IPS-20b (cell line): ENCODE measurements around the gene MITF.

ENCODE experiments used
- H3K27ac ChIP-seq: one replicate; pipeline ENCODE4 v1.5.1; 2013; ENCODE audit warnings: low read length
- H3K27me3 ChIP-seq: 2 replicates; pipeline ENCODE4 v1.6.1; 2013; ENCODE audit warnings: mild to moderate bottlenecking, low read length, inconsistent platforms; ENCODE audit not compliant: insufficient read depth
- H3K36me3 ChIP-seq: 2 replicates; pipeline ENCODE4 v1.6.1; 2013; ENCODE audit warnings: low read depth, mild to moderate bottlenecking, inconsistent platforms, low read length, moderate library complexity; ENCODE audit not compliant: insufficient read depth
- H3K4me1 ChIP-seq: 2 replicates; pipeline ENCODE4 v1.6.1; 2013; ENCODE audit warnings: mild to moderate bottlenecking, control low read depth, inconsistent platforms, low read length, moderate library complexity; ENCODE audit not compliant: insufficient read depth
- H3K4me3 ChIP-seq: 2 replicates; pipeline ENCODE4 v1.5.1; 2013; ENCODE audit warnings: mild to moderate bottlenecking, low read length, inconsistent platforms
- H3K9ac ChIP-seq: 2 replicates; pipeline ENCODE4 v1.6.1; 2013; ENCODE audit warnings: low read depth, mild to moderate bottlenecking, inconsistent platforms, low read length, moderate library complexity
- H3K9me3 ChIP-seq: 2 replicates; pipeline ENCODE4 v1.6.1; 2013; ENCODE audit warnings: mild to moderate bottlenecking, low read depth, low read length, inconsistent platforms; ENCODE audit not compliant: insufficient read depth

Gene MITF

GRCh38 chr3:69850849-69851248 is 111.6 kb downstream of the MITF start:
- no peak overlapping the region for H3K27ac ChIP-seq
- no peak overlapping the region for H3K4me3 ChIP-seq
- H3K9me3 ChIP-seq = no peaks in the 10 kb centered on the region
- no peaks in the 10 kb centered on the region for H3K36me3 ChIP-seq
- no peaks in the 10 kb centered on the region for H3K4me1 ChIP-seq
- H3K9ac ChIP-seq = no peak overlapping the region
- H3K27me3 ChIP-seq = no peaks in the 10 kb centered on the region

- no peak overlapping the region for H3K27ac ChIP-seq
- H3K9ac ChIP-seq = no peak overlapping the region
- no peaks in the 10 kb centered on the region for H3K9me3 ChIP-seq
- H3K4me3 ChIP-seq = no peak overlapping the region
- no peaks in the 10 kb centered on the region for H3K36me3 ChIP-seq
- no peaks in the 10 kb centered on the region for H3K4me1 ChIP-seq
- no peaks in the 10 kb centered on the region for H3K27me3 ChIP-seq
Observed at GRCh38 chr3:69853027-69853426, 113.8 kb downstream of the MITF start.

- no peaks in the 10 kb centered on the region for H3K4me1 ChIP-seq
- no peak overlapping the region for H3K9ac ChIP-seq
- H3K27me3 ChIP-seq = no peaks in the 10 kb centered on the region
- no peak overlapping the region for H3K4me3 ChIP-seq
- no peak overlapping the region for H3K27ac ChIP-seq
- no peaks in the 10 kb centered on the region for H3K9me3 ChIP-seq
- no peaks in the 10 kb centered on the region for H3K36me3 ChIP-seq
Observed at GRCh38 chr3:69855436-69856162, 116.3 kb downstream of the MITF start.

- Histone ChIP-seq H3K4me1 (no peaks in the 10 kb centered on the region), H3K27ac (no peak overlapping the region), H3K9ac (no peak overlapping the region), H3K36me3 (no peaks in the 10 kb centered on the region), H3K4me3 (no peak overlapping the region), H3K27me3 (no peaks in the 10 kb centered on the region), H3K9me3 (no peaks in the 10 kb centered on the region)
Observed at GRCh38 chr3:69856965-69857705, 117.9 kb downstream of the MITF start.

GRCh38 chr3:69861556-69861955 is 122.3 kb downstream of the MITF start:
- H3K9ac ChIP-seq = no peak overlapping the region
- H3K27me3 ChIP-seq = no peaks in the 10 kb centered on the region
- H3K36me3 ChIP-seq = no peaks in the 10 kb centered on the region
- no peak overlapping the region for H3K4me3 ChIP-seq
- no peak overlapping the region for H3K27ac ChIP-seq
- H3K9me3 ChIP-seq = no peaks in the 10 kb centered on the region
- no peaks in the 10 kb centered on the region for H3K4me1 ChIP-seq

GRCh38 chr3:69864141-69864540 is 124.9 kb downstream of the MITF start:
- H3K27me3 ChIP-seq = no peaks in the 10 kb centered on the region
- no peaks in the 10 kb centered on the region for H3K9me3 ChIP-seq
- H3K27ac ChIP-seq = no peak overlapping the region
- H3K36me3 ChIP-seq = no peaks in the 10 kb centered on the region
- no peaks in the 10 kb centered on the region for H3K4me1 ChIP-seq
- H3K9ac ChIP-seq = no peak overlapping the region
- no peak overlapping the region for H3K4me3 ChIP-seq

- Histone ChIP-seq H3K9ac (no peak overlapping the region), H3K36me3 (no peaks in the 10 kb centered on the region), H3K27me3 (no peaks in the 10 kb centered on the region), H3K4me1 (no peaks in the 10 kb centered on the region), H3K9me3 (no peaks in the 10 kb centered on the region), H3K4me3 (no peak overlapping the region), H3K27ac (no peak overlapping the region)
Observed at GRCh38 chr3:69864766-69865165, 125.5 kb downstream of the MITF start.

GRCh38 chr3:69865925-69866679 is 126.8 kb downstream of the MITF start:
- no peaks in the 10 kb centered on the region for H3K27me3 ChIP-seq
- no peaks in the 10 kb centered on the region for H3K4me1 ChIP-seq
- H3K36me3 ChIP-seq = no peaks in the 10 kb centered on the region
- no peak overlapping the region for H3K27ac ChIP-seq
- no peaks in the 10 kb centered on the region for H3K9me3 ChIP-seq
- no peak overlapping the region for H3K9ac ChIP-seq
- H3K4me3 ChIP-seq = no peak overlapping the region

- H3K4me3 ChIP-seq = no peak overlapping the region
- no peaks in the 10 kb centered on the region for H3K27me3 ChIP-seq
- H3K36me3 ChIP-seq = no peaks in the 10 kb centered on the region
- no peak overlapping the region for H3K27ac ChIP-seq
- H3K9me3 ChIP-seq = no peaks in the 10 kb centered on the region
- no peaks in the 10 kb centered on the region for H3K4me1 ChIP-seq
- H3K9ac ChIP-seq = no peak overlapping the region
Observed at GRCh38 chr3:69866988-69867720, 127.9 kb downstream of the MITF start.

GRCh38 chr3:69867941-69868505 is 128.8 kb downstream of the MITF start:
- no peaks in the 10 kb centered on the region for H3K9me3 ChIP-seq
- H3K27me3 ChIP-seq = no peaks in the 10 kb centered on the region
- H3K9ac ChIP-seq = no peak overlapping the region
- no peak overlapping the region for H3K4me3 ChIP-seq
- H3K4me1 ChIP-seq = no peaks in the 10 kb centered on the region
- H3K27ac ChIP-seq = no peak overlapping the region
- no peaks in the 10 kb centered on the region for H3K36me3 ChIP-seq

GRCh38 chr3:69868841-69869420 is 129.7 kb downstream of the MITF start:
- H3K36me3 ChIP-seq = no peaks in the 10 kb centered on the region
- no peaks in the 10 kb centered on the region for H3K27me3 ChIP-seq
- H3K4me3 ChIP-seq = no peak overlapping the region
- H3K27ac ChIP-seq = no peak overlapping the region
- H3K9me3 ChIP-seq = no peaks in the 10 kb centered on the region
- H3K4me1 ChIP-seq = no peaks in the 10 kb centered on the region
- no peak overlapping the region for H3K9ac ChIP-seq
